ENCODE data around the gene PLEK. TPM values are rescaled to one million over a fixed set of nuclear protein-coding genes. Genes with fewer than 3 reads are reported as not detected.

The PLEK gene
- polyA plus RNA-seq, 1 of the 3 experiments (the other 2 are of a cell fraction), result 0.02 TPM

DNA sequence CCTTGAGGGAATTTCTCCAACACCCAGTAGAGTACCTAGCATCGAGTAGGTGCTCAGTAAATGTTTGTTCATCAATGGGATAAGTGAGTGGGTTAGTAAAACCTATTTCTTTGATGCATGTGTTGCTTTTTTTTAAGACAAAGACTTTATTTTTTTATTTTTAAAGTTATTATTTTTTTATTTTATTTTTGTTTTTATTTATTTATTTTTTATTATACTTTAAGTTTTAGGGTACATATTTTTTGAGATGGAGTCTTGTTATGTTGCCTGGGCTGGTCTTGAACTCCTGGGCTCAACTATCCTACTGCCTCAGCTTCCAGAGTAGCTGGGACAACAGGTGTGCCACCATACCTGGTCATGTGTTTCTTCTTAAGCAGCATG lies 20.8 kb downstream of the PLEK start:
- POLR2A ChIA-PET, result no interaction called here
- H3K4me2 ChIP-seq, result no peak overlapping the region
- H3K4me3 ChIP-seq (ENCODE audit: low read depth in 2 of 2, low read length in 1 of 2), result no peak overlapping the region
- H3K36me3 ChIP-seq (replicated peaks in 1 of 2; ENCODE audit: control insufficient read depth in 1 of 2, insufficient read depth in 2 of 2, low read length in 1 of 2), result no peaks in the 10 kb centered on the region
- no peaks in the 10 kb centered on the region for H3K4me1 ChIP-seq (ENCODE audit: control insufficient read depth in 1 of 2, insufficient read depth in 2 of 2, low read depth in 1 of 2, low read length in 1 of 2)
- H3F3A ChIP-seq (replicated peaks; ENCODE audit: insufficient read depth), result no peaks in the 10 kb centered on the region
- WGBS (ENCODE audit: low lambda C conversion rate), result 20% methylated on average over 1 of the region's 1 CpG
- no peak overlapping the region for H3K9ac ChIP-seq
- H3K79me2 ChIP-seq (ENCODE audit: insufficient read depth), result no peaks in the 10 kb centered on the region
- no peaks in the 10 kb centered on the region for H4K20me1 ChIP-seq (ENCODE audit: insufficient read depth)
- H3K27me3 ChIP-seq (ENCODE audit: insufficient read depth), result peaks cover 13% of the 10 kb centered on the region; the same call in 1 of the 2 replicates
- no peaks in the 10 kb centered on the region for H3K9me2 ChIP-seq
- no peak for DNase-seq
- no peak for TF ChIP-seq TCF12 (IDR thresholded peaks at IDR 0.05)
- no peak for TF ChIP-seq EZH2phosphoT487 (IDR thresholded peaks at IDR 0.05; ENCODE audit: borderline replicate concordance, low read depth)
- TF ChIP-seq JUND (IDR thresholded peaks at IDR 0.05), result no peak
- TF ChIP-seq POLR2AphosphoS5 (IDR thresholded peaks at IDR 0.05; ENCODE audit: low read depth, low read length), result no peak
- TF ChIP-seq, protein P1, sequence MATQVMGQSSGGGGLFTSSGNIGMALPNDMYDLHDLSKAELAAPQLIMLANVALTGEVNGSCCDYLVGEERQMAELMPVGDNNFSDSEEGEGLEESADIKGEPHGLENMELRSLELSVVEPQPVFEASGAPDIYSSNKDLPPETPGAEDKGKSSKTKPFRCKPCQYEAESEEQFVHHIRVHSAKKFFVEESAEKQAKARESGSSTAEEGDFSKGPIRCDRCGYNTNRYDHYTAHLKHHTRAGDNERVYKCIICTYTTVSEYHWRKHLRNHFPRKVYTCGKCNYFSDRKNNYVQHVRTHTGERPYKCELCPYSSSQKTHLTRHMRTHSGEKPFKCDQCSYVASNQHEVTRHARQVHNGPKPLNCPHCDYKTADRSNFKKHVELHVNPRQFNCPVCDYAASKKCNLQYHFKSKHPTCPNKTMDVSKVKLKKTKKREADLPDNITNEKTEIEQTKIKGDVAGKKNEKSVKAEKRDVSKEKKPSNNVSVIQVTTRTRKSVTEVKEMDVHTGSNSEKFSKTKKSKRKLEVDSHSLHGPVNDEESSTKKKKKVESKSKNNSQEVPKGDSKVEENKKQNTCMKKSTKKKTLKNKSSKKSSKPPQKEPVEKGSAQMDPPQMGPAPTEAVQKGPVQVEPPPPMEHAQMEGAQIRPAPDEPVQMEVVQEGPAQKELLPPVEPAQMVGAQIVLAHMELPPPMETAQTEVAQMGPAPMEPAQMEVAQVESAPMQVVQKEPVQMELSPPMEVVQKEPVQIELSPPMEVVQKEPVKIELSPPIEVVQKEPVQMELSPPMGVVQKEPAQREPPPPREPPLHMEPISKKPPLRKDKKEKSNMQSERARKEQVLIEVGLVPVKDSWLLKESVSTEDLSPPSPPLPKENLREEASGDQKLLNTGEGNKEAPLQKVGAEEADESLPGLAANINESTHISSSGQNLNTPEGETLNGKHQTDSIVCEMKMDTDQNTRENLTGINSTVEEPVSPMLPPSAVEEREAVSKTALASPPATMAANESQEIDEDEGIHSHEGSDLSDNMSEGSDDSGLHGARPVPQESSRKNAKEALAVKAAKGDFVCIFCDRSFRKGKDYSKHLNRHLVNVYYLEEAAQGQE (IDR thresholded peaks at IDR 0.05; ENCODE audit: low read depth, low read length), result no peak
- TF ChIP-seq RFX5 (IDR thresholded peaks at IDR 0.05; ENCODE audit: low read length), result no peak
- TF ChIP-seq ELF1 (IDR thresholded peaks at IDR 0.05), result no peak
- no peak for TF ChIP-seq SMC3 (IDR thresholded peaks at IDR 0.05; ENCODE audit: low read depth, low read length)
- TF ChIP-seq GABPA (IDR thresholded peaks at IDR 0.05; ENCODE audit: low read depth), result no peak
- no peak for TF ChIP-seq NRF1 (IDR thresholded peaks at IDR 0.05; ENCODE audit: low read depth, low read length)
- TF ChIP-seq, protein P2, sequence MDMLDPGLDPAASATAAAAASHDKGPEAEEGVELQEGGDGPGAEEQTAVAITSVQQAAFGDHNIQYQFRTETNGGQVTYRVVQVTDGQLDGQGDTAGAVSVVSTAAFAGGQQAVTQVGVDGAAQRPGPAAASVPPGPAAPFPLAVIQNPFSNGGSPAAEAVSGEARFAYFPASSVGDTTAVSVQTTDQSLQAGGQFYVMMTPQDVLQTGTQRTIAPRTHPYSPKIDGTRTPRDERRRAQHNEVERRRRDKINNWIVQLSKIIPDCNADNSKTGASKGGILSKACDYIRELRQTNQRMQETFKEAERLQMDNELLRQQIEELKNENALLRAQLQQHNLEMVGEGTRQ (IDR thresholded peaks at IDR 0.05; ENCODE audit: borderline replicate concordance, low read depth, low read length), result no peak
- TF ChIP-seq, protein P3, sequence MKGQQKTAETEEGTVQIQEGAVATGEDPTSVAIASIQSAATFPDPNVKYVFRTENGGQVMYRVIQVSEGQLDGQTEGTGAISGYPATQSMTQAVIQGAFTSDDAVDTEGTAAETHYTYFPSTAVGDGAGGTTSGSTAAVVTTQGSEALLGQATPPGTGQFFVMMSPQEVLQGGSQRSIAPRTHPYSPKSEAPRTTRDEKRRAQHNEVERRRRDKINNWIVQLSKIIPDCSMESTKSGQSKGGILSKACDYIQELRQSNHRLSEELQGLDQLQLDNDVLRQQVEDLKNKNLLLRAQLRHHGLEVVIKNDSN (IDR thresholded peaks at IDR 0.05; ENCODE audit: borderline replicate concordance, low read depth), result no peak
- TF ChIP-seq FOXM1 (IDR thresholded peaks at IDR 0.05; ENCODE audit: low read depth), result no peak
- no peak for TF ChIP-seq RXRA (IDR thresholded peaks at IDR 0.05; ENCODE audit: borderline replicate concordance, low read depth)
- no peak for TF ChIP-seq SIN3A (IDR thresholded peaks at IDR 0.05; ENCODE audit: borderline replicate concordance, low read depth, low read length)
- no peak for TF ChIP-seq FOXJ3 (CRISPR knock-in tag; IDR thresholded peaks at IDR 0.05)
- no peak for TF ChIP-seq YY1 (IDR thresholded peaks at IDR 0.05; ENCODE audit: low read depth)
- TF ChIP-seq RCOR1 (IDR thresholded peaks at IDR 0.05; ENCODE audit: low read length), result no peak
- CTCF ChIA-PET, result no interaction called here
- H2AFZ ChIP-seq (ENCODE audit: low read depth), result no peak overlapping the region
- H3K27ac ChIP-seq (ENCODE audit: low read depth in 2 of 2, low read length in 1 of 2), result no peak overlapping the region
- no peaks in the 10 kb centered on the region for H3K9me3 ChIP-seq

Measured in SK-N-SH (cell line).